Measurements from ENCODE around the gene PLIN4.

The PLIN4 gene

GRCh38 chr19:4557144-4557970, 39.1 kb upstream of the PLIN4 start:
- Histone ChIP-seq H3K9me3 (ENCODE audit: low read depth, low read length) (no peaks in the 10 kb centered on the region), H3K4me3 (no peak overlapping the region), H3K27ac (no peak overlapping the region), H3K36me3 (ENCODE audit: insufficient read depth, low read length) (no peaks in the 10 kb centered on the region), H3K9ac (ENCODE audit: insufficient read length) (no peak overlapping the region)
- TF ChIP-seq FOXP2 (optimal IDR thresholded peaks at IDR 0.05; ENCODE audit: control extremely low read depth, extremely low read length, insufficient read depth) (no peak), EZH2 (IDR thresholded peaks at IDR 0.05) (no peak), POLR2AphosphoS5 (IDR thresholded peaks at IDR 0.05; ENCODE audit: borderline replicate concordance, low read depth, low read length) (no peak)
- no peak for DNase-seq (ENCODE audit: low read depth, low spot score)

DNA sequence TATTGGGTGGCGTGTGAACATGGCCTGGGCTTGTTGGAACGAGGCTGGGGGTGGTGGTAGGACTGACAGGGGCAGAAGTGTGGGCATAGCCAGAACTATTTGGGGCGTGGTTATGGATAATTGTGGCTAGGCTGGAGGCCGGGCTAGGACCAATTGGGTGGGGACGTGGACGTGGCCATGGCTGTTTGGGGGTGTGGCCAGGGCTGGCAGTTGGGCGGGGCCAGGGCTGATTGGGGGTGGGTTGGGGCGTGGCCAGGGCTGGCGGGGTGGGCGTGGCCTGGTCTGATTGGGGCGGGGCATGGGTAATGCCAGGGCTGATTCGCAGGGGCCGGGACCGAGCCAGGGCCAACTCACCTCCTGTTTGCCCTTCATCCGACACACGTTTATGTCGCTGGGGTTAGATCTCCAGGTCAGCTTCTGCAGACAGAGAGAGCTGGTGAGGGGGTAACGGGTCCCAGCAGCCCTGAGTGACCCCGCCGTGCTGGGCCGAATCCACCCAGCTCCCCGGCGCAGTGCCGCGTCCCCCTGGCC, 38.4 kb upstream of the PLIN4 start:
- TF ChIP-seq POLR2AphosphoS5 (IDR thresholded peaks at IDR 0.05; ENCODE audit: borderline replicate concordance, low read depth, low read length) (no peak), EZH2 (IDR thresholded peaks at IDR 0.05) (no peak), FOXP2 (optimal IDR thresholded peaks at IDR 0.05; ENCODE audit: control extremely low read depth, extremely low read length, insufficient read depth) (no peak)
- Histone ChIP-seq H3K27ac (no peak overlapping the region), H3K36me3 (ENCODE audit: insufficient read depth, low read length) (no peaks in the 10 kb centered on the region), H3K4me3 (peak overlapping the region; percentile 60), H3K9ac (ENCODE audit: insufficient read length) (no peak overlapping the region), H3K9me3 (ENCODE audit: low read depth, low read length) (no peaks in the 10 kb centered on the region)
- no peak for DNase-seq (ENCODE audit: low read depth, low spot score)

- Histone ChIP-seq H3K36me3 (ENCODE audit: insufficient read depth, low read length) (no peaks in the 10 kb centered on the region), H3K9me3 (ENCODE audit: low read depth, low read length) (no peaks in the 10 kb centered on the region), H3K27ac (no peak overlapping the region), H3K9ac (ENCODE audit: insufficient read length) (no peak overlapping the region), H3K4me3 (peak overlapping the region; percentile 60)
- no peak for DNase-seq (ENCODE audit: low read depth, low spot score)
- no peak for TF ChIP-seq EZH2 (IDR thresholded peaks at IDR 0.05)
- peak; percentile 25 for TF ChIP-seq FOXP2 (optimal IDR thresholded peaks at IDR 0.05; ENCODE audit: control extremely low read depth, extremely low read length, insufficient read depth)
These were observed 37.6 kb upstream of the PLIN4 start for GRCh38 chr19:4555657-4556561.

DNA sequence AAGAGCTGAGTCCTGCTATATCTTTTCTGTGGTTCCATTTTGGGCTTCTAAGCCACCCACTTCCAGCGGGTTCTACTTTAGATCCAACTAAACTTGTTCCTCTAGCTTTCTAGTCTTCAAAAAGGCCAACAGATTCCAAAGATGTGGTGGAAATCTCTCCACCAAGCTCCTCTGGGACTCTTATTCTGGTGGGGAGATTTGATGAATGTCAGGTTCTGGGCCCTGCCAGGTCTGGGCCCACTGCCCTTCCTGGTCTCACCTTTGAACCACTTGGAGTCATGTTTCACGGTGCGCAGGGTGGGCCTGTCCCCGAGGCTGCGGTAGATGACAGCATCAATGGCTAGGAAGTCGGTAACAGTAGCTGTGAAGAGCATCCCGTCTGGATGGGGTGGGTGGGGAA, 36.4 kb upstream of the PLIN4 start:
- Histone ChIP-seq H3K27ac (no peak overlapping the region), H3K9ac (ENCODE audit: insufficient read length) (no peak overlapping the region), H3K9me3 (ENCODE audit: low read depth, low read length) (no peaks in the 10 kb centered on the region), H3K4me3 (no peak overlapping the region), H3K36me3 (ENCODE audit: insufficient read depth, low read length) (no peaks in the 10 kb centered on the region)
- TF ChIP-seq EZH2 (IDR thresholded peaks at IDR 0.05) (no peak), POLR2AphosphoS5 (IDR thresholded peaks at IDR 0.05; ENCODE audit: borderline replicate concordance, low read depth, low read length) (no peak), FOXP2 (optimal IDR thresholded peaks at IDR 0.05; ENCODE audit: control extremely low read depth, extremely low read length, insufficient read depth) (no peak)
- DNase-seq (ENCODE audit: low read depth, low spot score), result no peak

GRCh38 chr19:4553775-4554174, 35.5 kb upstream of the PLIN4 start:
- Histone ChIP-seq H3K9ac (ENCODE audit: insufficient read length) (no peak overlapping the region), H3K4me3 (no peak overlapping the region), H3K9me3 (ENCODE audit: low read depth, low read length) (no peaks in the 10 kb centered on the region), H3K27ac (no peak overlapping the region), H3K36me3 (ENCODE audit: insufficient read depth, low read length) (no peaks in the 10 kb centered on the region)
- no peak for DNase-seq (ENCODE audit: low read depth, low spot score)
- no peak for TF ChIP-seq POLR2AphosphoS5 (IDR thresholded peaks at IDR 0.05; ENCODE audit: borderline replicate concordance, low read depth, low read length)
- no peak for TF ChIP-seq EZH2 (IDR thresholded peaks at IDR 0.05)
- no peak for TF ChIP-seq FOXP2 (optimal IDR thresholded peaks at IDR 0.05; ENCODE audit: control extremely low read depth, extremely low read length, insufficient read depth)

GRCh38 chr19:4553092-4553695, 34.9 kb upstream of the PLIN4 start:
- no peak for DNase-seq (ENCODE audit: low read depth, low spot score)
- H3K36me3 ChIP-seq (ENCODE audit: insufficient read depth, low read length), result no peaks in the 10 kb centered on the region

GRCh38 chr19:4552525-4552819, 34.2 kb upstream of the PLIN4 start:
- no peak for TF ChIP-seq EZH2 (IDR thresholded peaks at IDR 0.05)
- no peak for TF ChIP-seq POLR2AphosphoS5 (IDR thresholded peaks at IDR 0.05; ENCODE audit: borderline replicate concordance, low read depth, low read length)
- no peak for TF ChIP-seq FOXP2 (optimal IDR thresholded peaks at IDR 0.05; ENCODE audit: control extremely low read depth, extremely low read length, insufficient read depth)
- no peak for DNase-seq (ENCODE audit: low read depth, low spot score)
- H3K9ac ChIP-seq (ENCODE audit: insufficient read length), result no peak overlapping the region
- H3K36me3 ChIP-seq (ENCODE audit: insufficient read depth, low read length), result no peaks in the 10 kb centered on the region
- H3K4me3 ChIP-seq, result no peak overlapping the region
- no peaks in the 10 kb centered on the region for H3K9me3 ChIP-seq (ENCODE audit: low read depth, low read length)
- H3K27ac ChIP-seq, result no peak overlapping the region

More at GRCh38 chr19:4553092-4553695, 34.9 kb upstream of the PLIN4 start:
- no peak for TF ChIP-seq FOXP2 (optimal IDR thresholded peaks at IDR 0.05; ENCODE audit: control extremely low read depth, extremely low read length, insufficient read depth)
- no peak for TF ChIP-seq EZH2 (IDR thresholded peaks at IDR 0.05)
- TF ChIP-seq POLR2AphosphoS5 (IDR thresholded peaks at IDR 0.05; ENCODE audit: borderline replicate concordance, low read depth, low read length), result no peak
- Histone ChIP-seq H3K27ac (no peak overlapping the region), H3K4me3 (no peak overlapping the region), H3K9me3 (ENCODE audit: low read depth, low read length) (no peaks in the 10 kb centered on the region), H3K9ac (ENCODE audit: insufficient read length) (no peak overlapping the region)

GRCh38 chr19:4550479-4551050, 32.3 kb upstream of the PLIN4 start:
- no peak for TF ChIP-seq POLR2AphosphoS5 (IDR thresholded peaks at IDR 0.05; ENCODE audit: borderline replicate concordance, low read depth, low read length)
- TF ChIP-seq EZH2 (IDR thresholded peaks at IDR 0.05), result no peak
- TF ChIP-seq FOXP2 (optimal IDR thresholded peaks at IDR 0.05; ENCODE audit: control extremely low read depth, extremely low read length, insufficient read depth), result no peak
- DNase-seq (ENCODE audit: low read depth, low spot score), result no peak
- H3K9ac ChIP-seq (ENCODE audit: insufficient read length), result no peak overlapping the region
- H3K4me3 ChIP-seq, result no peak overlapping the region
- no peaks in the 10 kb centered on the region for H3K9me3 ChIP-seq (ENCODE audit: low read depth, low read length)
- no peaks in the 10 kb centered on the region for H3K36me3 ChIP-seq (ENCODE audit: insufficient read depth, low read length)
- no peak overlapping the region for H3K27ac ChIP-seq

Measured in SK-N-MC (cell line).